GM12891 (cell line): ENCODE results near the gene NFKBIE.

Experiments used
- PAX5 ChIP-seq: IDR thresholded peaks from 2 replicates; pipeline ENCODE4 v1.6.1; 2011; ENCODE audit warnings: low read length, moderate library complexity, mild to moderate bottlenecking; ENCODE audit not compliant: insufficient read depth, severe bottlenecking
- POLR2A ChIP-seq: IDR thresholded peaks from 2 replicates; pipeline ENCODE4 v1.6.1; 2011; ENCODE audit warnings: low read depth, low read length, control low read depth
- POLR2AphosphoS5 ChIP-seq: IDR thresholded peaks from 2 replicates; pipeline ENCODE4 v1.6.1; 2011; ENCODE audit warnings: low read depth, low read length, control low read depth
- POU2F2 ChIP-seq: IDR thresholded peaks from 2 replicates; pipeline ENCODE4 v1.6.1; 2011; ENCODE audit warnings: low read depth, mild to moderate bottlenecking, control low read depth, low read length, moderate library complexity
- SPI1 ChIP-seq: IDR thresholded peaks from 2 replicates; pipeline ENCODE4 v1.6.1; 2011; ENCODE audit warnings: low read depth, low read length, control low read depth
- TAF1 ChIP-seq: IDR thresholded peaks from 2 replicates; pipeline ENCODE4 v1.6.1; 2011; ENCODE audit warnings: low read depth, low read length, control low read depth

GRCh38 chr6:44264154-44265006 lies 971 bp downstream of the NFKBIE start:
- TF ChIP-seq POLR2AphosphoS5 (no peak), POLR2A (no peak; the same call in none of the 2 replicates), POU2F2 (0 out of 2 replicates have a peak, but pooled peaks have one; percentile 47), TAF1 (peak; percentile 73), SPI1 (peak; percentile 98), PAX5 (no peak)
